HG03571 (cell line): Measurements from ENCODE around the gene ZNF624.
A peak's percentile ranks its signal among the peaks of the same experiment; 100 is the strongest.

ENCODE experiments used
- ATAC-seq: cut with Tn5 transposase; IDR thresholded peaks from one replicate; pipeline ENCODE4 v1.9.1; 2021; ENCODE audit not compliant: unreplicated experiment

Gene ZNF624

DNA sequence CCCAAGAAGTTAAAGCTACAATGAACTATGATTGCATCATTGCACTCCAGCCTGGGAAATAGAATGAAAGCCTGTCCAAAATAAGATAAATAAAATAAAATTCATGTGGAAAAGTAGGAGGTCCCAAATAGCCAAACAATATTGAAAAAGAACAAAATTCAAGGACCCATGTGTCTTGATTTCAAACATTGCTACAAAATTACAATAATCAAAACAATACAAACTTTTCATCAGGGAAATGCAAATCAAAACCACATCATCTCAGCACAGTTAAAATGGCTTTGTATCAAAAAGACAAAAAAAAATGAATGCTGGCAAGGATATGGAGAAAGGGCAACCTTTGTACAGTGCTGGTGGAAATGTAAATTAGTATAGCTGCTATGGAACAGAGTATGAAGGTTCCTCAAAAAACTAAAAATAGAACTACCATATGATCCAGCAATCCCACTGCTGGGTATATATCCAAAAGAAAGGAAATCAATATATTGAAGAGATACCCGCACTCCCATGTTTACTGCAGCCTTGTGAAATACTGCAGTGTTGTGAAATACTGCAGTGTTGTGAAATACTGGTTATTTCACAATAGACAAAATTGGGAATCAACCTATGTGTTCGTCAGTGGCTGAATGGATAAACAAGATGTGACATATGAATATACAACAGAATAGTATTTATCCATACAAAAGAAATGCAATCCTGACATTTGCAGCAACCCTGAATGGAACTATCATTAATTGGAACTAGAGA lies 60.1 kb downstream of the ZNF624 start:
- ATAC-seq: no peak

GRCh38 chr17:16589097-16589969 lies 64.3 kb downstream of the ZNF624 start:
- ATAC-seq: peak; percentile 71

GRCh38 chr17:16585796-16586195 lies 67.9 kb downstream of the ZNF624 start:
- ATAC-seq: no peak

GRCh38 chr17:16584273-16584995 lies 69.2 kb downstream of the ZNF624 start:
- no peak for ATAC-seq

DNA sequence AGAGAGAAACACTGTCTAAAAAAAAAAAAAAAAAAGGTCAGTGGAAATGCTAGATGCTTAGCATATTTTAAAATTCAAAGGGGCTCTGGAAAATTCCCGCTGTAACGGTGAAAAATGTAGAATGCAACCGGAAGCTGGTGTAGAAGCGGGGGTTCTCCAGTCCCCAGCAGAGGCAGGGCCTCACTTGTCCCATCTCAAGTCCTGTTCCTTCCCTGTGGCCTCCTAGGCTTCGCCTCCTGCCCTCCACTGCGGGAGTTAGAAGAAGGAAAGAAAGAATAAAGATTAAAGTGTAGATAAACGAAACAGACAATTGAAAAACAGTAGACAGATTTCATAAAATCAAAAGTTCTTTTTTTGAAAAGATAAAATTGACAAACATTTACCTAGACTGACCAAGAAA lies 69.9 kb downstream of the ZNF624 start:
- no peak for ATAC-seq

- no peak for ATAC-seq
Observed at GRCh38 chr17:16573466-16573865, 80.2 kb downstream of the ZNF624 start.
